Stimulated activated CD4-positive, alpha-beta T cell treated with anti-CD3 and anti-CD28 coated beads, Interleukin-12 subunit alpha, Interleukin-12 subunit beta, amount 100 ng/mL, for 24 hours (primary cell): ENCODE measurements around the gene ANKZF1.
"Not testable (repeated sequence)": the region's sequence is repeated elsewhere in the genome, so short reads cannot be mapped to it uniquely, and the experiment has no call there.

Experiments used
- DNase-seq, 2 experiments: peaks; one replicate each; pipeline ENCODE4 v3.0.0-alpha.2; 2020; ENCODE audit warnings: low read depth in 2 of 2

Gene ANKZF1

GRCh38 chr2:219252900-219253752 lies 23.5 kb downstream of the ANKZF1 start, which contains the start of gene TUBA4B:
Gene TUBA4B (plus strand): TSS chr2:219253243. CDS start chr2:219253408, 165 bp downstream.
- peak in 1 of 2 experiments; percentile 53 for DNase-seq

- DNase-seq = peak; percentile 77 to 87
Observed at GRCh38 chr2:219253753-219254589, 24.4 kb downstream of the ANKZF1 start, which contains the start of gene TUBA4A. Gene TUBA4A (minus strand): TSS chr2:219253918. CDS start chr2:219253858, 60 bp downstream.

DNA sequence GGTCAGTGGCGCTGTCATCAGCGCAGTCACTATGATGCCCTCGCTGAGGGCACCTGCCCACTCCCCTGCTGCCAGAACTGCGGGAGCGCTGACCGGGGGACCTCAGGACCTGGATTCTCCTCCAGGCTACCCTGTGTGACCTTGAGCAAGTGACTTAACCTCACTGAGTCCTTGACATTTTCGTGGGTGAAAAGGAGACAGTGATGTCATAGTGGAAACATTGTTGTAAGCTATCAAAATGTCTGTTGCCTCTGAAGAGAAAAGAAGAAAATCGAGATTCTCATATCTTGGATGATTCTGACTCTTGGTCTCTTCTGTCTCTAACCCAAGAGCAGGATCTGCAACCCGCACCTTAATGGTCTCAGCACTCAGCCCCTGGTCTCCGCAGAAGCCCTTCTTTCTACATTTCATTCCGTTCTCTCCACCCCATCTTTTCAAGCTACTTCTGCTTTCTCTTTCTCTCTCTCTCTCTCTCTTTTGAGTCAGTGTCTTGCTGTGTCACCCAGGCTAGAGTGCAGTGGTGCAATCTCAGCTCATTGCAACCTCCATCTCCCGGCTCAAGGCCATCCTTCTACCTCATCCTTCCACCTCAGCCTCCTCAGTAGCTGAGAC lies 25.1 kb downstream of the ANKZF1 start:
- no peak for DNase-seq

GRCh38 chr2:219258942-219259341 lies 29.3 kb downstream of the ANKZF1 start:
- not testable (repeated sequence) for DNase-seq

GRCh38 chr2:219261024-219261855 lies 31.6 kb downstream of the ANKZF1 start:
- no peak for DNase-seq

DNA sequence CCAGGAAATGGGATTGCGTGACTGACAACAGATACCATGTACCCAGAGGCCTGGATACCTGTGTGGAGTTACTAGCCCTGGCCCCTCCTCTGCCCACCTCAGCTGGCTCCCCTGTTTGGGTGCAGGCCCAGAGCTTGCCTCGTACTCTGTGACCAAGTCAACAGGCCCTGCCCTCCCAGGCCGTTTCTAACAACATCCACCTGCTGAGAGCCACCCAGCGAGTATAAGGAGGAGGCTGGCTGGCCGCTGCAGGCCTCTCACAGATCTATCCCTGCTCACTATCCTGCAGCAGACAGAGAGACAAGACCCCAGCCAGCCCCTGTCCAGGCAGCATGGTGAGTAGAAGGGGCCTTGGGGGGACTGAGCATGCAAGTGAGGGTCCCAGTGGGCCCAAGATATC lies 36.6 kb downstream of the ANKZF1 start:
- no peak for DNase-seq

DNA sequence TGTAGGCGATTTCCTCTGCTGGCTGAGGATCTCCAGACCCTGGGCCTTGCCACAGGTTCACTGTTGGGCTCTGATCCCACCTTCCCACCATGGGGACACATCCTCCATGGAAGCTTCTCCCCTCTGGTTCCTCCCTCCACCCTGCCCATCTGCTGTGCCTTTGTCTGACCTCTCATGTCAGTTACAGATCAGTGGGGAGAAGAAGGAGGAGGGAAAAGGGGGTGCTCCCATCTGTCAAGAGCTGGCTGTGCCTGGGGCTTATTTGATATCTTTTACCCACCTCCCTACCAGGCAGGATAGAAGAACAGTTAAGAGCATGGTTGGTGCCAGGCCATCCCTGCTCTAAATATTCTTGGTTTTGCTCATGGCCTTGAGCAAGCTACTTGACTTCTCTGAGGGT lies 37.3 kb downstream of the ANKZF1 start:
- no peak for DNase-seq

GRCh38 chr2:219268294-219268693 lies 38.7 kb downstream of the ANKZF1 start:
- DNase-seq = no peak

DNA sequence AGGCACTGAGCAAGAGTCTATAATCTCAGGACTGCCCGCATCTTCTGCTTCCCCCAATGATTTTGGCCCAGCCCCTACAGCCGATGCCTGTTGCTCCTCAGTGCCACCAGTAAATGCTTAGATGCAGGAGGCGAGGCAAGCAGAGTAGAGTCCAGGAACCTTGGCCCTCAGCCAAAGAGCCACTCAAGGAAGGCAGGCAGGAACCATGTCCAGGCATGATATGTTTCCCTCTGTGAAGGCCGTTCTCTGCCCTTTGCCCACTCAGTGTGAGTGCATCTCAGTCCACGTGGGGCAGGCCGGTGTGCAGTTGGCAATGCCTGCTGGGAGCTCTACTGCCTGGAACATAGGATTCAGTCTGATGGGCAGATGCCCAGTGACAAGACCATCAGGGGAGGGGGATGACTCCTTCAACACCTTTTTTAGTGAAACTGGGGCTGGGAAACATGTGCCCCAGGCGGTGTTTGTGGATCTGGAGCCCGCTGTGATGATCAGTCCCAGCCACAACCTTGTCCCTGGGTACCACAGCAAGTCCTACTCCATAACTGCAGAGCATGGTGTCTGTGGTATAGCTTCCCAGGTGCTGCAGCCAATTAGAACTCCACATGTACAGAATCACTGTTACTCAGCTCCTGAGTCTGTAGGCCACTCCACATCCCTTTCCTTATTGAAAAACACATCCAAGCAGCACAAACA lies 39.9 kb downstream of the ANKZF1 start:
- no peak for DNase-seq

GRCh38 chr2:219270055-219270372 lies 40.4 kb downstream of the ANKZF1 start:
- no peak for DNase-seq

DNA sequence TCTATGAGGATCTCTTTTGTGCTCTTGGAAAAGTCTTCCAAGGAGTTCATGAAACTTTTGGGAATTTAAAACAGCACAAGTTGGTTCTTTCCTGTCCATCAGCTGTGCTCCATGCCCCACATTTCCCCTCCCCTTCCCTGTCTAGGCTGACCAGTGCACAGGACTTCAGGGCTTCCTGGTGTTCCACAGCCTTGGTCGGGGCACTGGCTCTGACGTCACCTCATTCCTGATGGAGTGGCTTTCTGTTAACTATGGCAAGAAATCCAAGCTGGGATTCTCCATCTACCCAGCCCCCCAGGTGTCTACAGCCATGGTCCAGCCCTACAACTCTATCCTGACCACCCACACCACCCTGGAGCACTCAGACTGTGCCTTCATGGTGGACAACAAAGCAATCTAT lies 41.4 kb downstream of the ANKZF1 start:
- DNase-seq = no peak

GRCh38 chr2:219272356-219272755 lies 42.8 kb downstream of the ANKZF1 start:
- no peak for DNase-seq

DNA sequence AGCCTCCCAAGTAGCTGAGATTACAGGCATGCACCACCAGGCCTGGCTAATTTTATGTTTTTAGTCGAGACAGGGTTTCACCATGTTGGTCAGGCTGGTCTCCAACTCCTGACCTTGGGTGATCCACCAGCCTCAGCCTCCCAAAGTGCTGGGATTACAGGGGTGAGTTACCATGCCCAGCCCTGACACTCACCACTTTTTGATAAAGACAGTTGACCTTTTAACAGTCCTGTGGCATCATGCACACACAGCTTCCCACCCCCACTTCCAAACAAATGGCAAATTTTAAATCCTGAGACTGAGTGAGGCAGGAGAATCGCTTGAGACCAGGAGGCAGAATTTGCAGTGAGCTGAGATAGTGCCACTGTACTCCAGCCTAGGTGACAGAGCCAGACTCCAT lies 43.4 kb downstream of the ANKZF1 start:
- no peak for DNase-seq

GRCh38 chr2:219273937-219274336 lies 44.3 kb downstream of the ANKZF1 start:
- DNase-seq = no peak

DNA sequence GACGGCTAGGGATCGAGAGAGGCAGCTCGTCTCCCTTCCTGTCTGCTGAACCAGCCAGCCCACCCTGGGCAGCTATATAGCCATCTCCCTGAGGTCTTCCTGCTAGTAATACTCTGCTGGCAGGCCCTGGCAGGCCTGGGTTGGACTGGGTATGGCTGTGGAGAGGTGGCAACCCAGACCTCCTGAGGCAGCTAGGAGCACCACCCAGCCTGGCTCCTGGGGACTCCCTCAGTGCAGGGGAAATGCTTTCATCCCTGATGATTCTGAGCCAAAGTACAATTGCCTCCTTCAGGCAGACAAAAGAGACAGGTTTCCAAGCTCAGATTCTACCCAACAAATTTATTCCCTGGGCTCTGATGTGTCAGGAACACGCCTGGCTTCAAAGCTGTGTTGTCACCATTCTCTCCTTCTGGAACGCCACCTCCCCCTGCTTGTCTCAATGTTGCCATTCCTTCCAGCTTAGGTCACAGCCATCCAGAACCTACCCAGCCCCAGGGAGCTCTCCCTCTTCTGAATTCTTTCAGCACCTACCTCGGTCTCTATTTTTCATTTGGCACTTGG lies 44.8 kb downstream of the ANKZF1 start:
- DNase-seq = no peak

DNA sequence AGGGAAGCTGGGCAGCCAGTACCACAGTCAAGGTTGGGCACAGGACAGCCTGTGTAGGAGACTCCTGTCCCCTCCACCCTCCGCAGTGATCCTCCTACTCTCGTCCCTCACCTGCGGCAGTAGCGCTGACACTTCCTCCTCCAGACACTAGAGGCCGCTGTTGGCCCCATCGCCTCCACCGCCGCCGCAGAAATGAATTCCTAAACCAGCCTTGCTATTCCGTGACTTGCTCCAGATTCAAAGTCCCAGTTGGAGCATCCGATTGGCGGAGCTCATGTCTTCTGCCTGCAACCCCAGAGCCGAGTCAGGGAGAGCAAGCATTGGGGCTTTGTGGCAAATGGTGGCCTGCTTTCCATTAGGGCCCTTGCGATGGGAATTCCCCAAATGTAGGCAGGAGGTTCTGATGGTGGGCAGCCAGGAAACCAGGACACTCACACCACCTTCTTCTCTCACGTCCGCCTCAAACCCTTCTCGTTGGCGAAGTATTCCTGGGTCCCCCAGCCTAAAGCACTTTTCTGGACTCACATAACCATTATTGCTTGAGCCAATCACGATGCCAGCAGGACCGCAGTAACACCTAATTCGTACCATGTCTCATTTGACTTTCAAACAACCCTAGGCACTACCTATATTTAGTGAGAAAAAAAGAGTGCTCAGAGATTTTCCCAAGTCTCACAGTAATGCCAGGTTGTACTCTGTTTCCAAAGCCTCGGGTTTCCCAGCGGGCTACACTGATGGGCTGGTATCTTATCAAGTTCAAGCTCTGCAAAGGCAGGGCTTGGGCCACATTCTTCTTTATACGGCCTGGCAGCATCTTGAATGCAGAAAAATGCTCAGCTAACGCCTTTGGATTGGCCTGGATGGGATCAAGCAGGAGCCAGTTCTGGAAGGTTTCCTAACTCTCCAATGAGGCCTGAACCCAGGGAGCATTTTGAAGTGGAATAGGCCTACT lies 48.4 kb downstream of the ANKZF1 start:
- DNase-seq = peak; percentile 67 to 69

DNA sequence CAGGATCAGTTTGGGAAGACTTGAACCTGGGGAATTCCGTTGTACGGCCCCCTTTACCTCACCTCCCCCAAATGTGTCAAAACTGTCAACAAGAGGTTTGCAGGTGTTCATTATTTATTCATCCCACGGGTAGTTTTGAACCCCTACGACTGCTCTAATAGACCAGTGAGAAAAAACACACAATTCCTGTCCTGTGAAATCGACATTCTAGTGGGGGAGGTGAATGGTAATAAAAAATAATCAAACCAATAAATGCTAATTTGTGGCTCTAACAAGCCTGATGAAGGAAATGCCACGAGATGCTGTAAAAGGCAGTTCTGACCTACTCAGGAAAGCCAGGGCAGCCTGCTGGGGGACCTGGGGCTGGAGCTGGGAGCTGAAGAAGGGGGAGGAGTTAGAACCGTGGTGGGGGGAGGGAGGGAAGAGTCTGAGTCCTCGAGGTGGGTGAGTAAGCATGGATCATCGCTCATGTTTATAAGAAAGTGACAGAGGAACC lies 49.1 kb downstream of the ANKZF1 start:
- no peak for DNase-seq

GRCh38 chr2:219279151-219279915 lies 49.7 kb downstream of the ANKZF1 start, which contains the start of gene DNAJB2:
Gene DNAJB2 (plus strand): TSS chr2:219279366. CDS start chr2:219279834, 468 bp downstream.
- DNase-seq = peak; percentile 98
